DOHH2 (cell line): ENCODE measurements around the gene USP13.

Source experiments
- H3F3A ChIP-seq: fragments of 200-600 bp; sonication (generic), shearing (Covaris generic); 2 replicates; pipeline ENCODE4 v1.6.0; 2016; ENCODE audit warnings: antibody characterized with exemption, mild to moderate bottlenecking; ENCODE audit not compliant: control insufficient read depth, insufficient read depth
- H3K27ac ChIP-seq: fragments of 200-600 bp; sonication (generic); 2 replicates; pipeline ENCODE4 v1.5.1; 2014; ENCODE audit warnings: low read depth, mild to moderate bottlenecking, low read length, moderate library complexity
- H3K27me3 ChIP-seq: fragments of 200-600 bp; sonication (generic); 2 replicates; pipeline ENCODE4 v1.6.1; 2014; ENCODE audit warnings: mild to moderate bottlenecking, low read length, mixed read lengths; ENCODE audit not compliant: control insufficient read depth
- H3K36me3 ChIP-seq: fragments of 200-600 bp; sonication (generic); 2 replicates; pipeline ENCODE4 v1.6.1; 2014; ENCODE audit warnings: mild to moderate bottlenecking, low read length, moderate library complexity, mixed read lengths; ENCODE audit not compliant: control insufficient read depth
- H3K4me1 ChIP-seq: fragments of 200-600 bp; sonication (generic); 2 replicates; pipeline ENCODE4 v1.6.1; 2014; ENCODE audit warnings: mild to moderate bottlenecking, low read length, mixed read lengths; ENCODE audit not compliant: control insufficient read depth
- H3K4me2 ChIP-seq: fragments of 200-600 bp; sonication (generic); 2 replicates; pipeline ENCODE4 v1.6.0; 2014; ENCODE audit warnings: mild to moderate bottlenecking, low read length, moderate library complexity
- H3K4me3 ChIP-seq: fragments of 200-600 bp; sonication (generic); 2 replicates; pipeline ENCODE4 v1.5.1; 2014; ENCODE audit warnings: mild to moderate bottlenecking, low read length, mixed read lengths
- H3K79me2 ChIP-seq: fragments of 200-600 bp; sonication (generic); 2 replicates; pipeline ENCODE4 v1.6.1; 2014; ENCODE audit warnings: mild to moderate bottlenecking, low read length, mixed read lengths; ENCODE audit not compliant: control insufficient read depth
- H3K9me2 ChIP-seq: fragments of 200-600 bp; sonication (generic); replicated peaks from 2 replicates; pipeline ENCODE4 v1.6.1; 2014; ENCODE audit warnings: mild to moderate bottlenecking, low read length, mixed read lengths; ENCODE audit not compliant: control insufficient read depth
- H3K9me3 ChIP-seq: fragments of 200-600 bp; sonication (generic); 2 replicates; pipeline ENCODE4 v1.6.1; 2014; ENCODE audit warnings: antibody characterized with exemption, low read length, mixed read lengths; ENCODE audit not compliant: control insufficient read depth, insufficient read depth
- H4K20me1 ChIP-seq: fragments of 200-600 bp; sonication (generic); 2 replicates; pipeline ENCODE4 v1.6.0; 2014; ENCODE audit warnings: low read depth, mild to moderate bottlenecking, antibody characterized with exemption, low read length, moderate library complexity; ENCODE audit not compliant: control insufficient read depth, insufficient read depth
- EZH2phosphoT487 ChIP-seq: fragments of 200-600 bp; sonication (generic); IDR thresholded peaks from 2 replicates; pipeline ENCODE4 v1.6.1; 2017; ENCODE audit warnings: borderline replicate concordance, mild to moderate bottlenecking, antibody characterized with exemption, low read length, moderate library complexity, mixed read lengths
- TF ChIP-seq, protein P1 (sequence below): fragments of 200-600 bp; sonication (generic); IDR thresholded peaks from one replicate; pipeline ENCODE4 v1.5.1; 2014; ENCODE audit warnings: antibody characterized with exemption, mild to moderate bottlenecking, low read depth, low read length; ENCODE audit not compliant: poor library complexity, severe bottlenecking

Gene USP13

DNA sequence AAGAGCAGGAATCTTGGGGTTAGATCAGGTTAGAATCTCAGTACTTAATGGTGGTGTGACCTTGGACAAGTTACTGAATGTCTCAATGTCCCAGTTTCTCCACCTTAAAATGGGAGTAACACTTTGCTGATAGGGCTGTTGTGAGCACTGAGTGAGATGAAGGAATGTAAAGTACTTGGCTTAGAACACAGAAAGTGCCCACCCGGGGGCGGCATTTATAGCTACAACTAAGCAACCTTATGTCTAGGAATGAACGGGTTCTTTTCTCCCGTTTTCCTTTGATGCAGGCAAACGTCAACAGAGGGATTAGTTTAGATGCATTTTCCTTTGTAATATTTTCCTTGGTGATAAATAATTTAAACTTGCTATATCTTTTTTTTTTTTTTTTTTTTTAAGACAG is 176.6 kb downstream of the USP13 start:
- Histone ChIP-seq H3K79me2 (no peaks in the 10 kb centered on the region), H3K4me2 (no peak overlapping the region), H3K36me3 (no peaks in the 10 kb centered on the region), H3K27me3 (peaks cover 3% of the 10 kb centered on the region; the same call in 1 of the 2 replicates), H3K27ac (no peak overlapping the region), H3K9me2 (no peaks in the 10 kb centered on the region), H3K4me3 (no peak overlapping the region), H3F3A (no peaks in the 10 kb centered on the region), H3K4me1 (no peaks in the 10 kb centered on the region), H4K20me1 (no peaks in the 10 kb centered on the region), H3K9me3 (no peaks in the 10 kb centered on the region)
- TF ChIP-seq, protein P1, sequence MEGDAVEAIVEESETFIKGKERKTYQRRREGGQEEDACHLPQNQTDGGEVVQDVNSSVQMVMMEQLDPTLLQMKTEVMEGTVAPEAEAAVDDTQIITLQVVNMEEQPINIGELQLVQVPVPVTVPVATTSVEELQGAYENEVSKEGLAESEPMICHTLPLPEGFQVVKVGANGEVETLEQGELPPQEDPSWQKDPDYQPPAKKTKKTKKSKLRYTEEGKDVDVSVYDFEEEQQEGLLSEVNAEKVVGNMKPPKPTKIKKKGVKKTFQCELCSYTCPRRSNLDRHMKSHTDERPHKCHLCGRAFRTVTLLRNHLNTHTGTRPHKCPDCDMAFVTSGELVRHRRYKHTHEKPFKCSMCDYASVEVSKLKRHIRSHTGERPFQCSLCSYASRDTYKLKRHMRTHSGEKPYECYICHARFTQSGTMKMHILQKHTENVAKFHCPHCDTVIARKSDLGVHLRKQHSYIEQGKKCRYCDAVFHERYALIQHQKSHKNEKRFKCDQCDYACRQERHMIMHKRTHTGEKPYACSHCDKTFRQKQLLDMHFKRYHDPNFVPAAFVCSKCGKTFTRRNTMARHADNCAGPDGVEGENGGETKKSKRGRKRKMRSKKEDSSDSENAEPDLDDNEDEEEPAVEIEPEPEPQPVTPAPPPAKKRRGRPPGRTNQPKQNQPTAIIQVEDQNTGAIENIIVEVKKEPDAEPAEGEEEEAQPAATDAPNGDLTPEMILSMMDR, result no peak
- TF ChIP-seq EZH2phosphoT487, result no peak

- H3K9me3 ChIP-seq, result no peaks in the 10 kb centered on the region
- H3K4me1 ChIP-seq, result no peaks in the 10 kb centered on the region
- H3K4me2 ChIP-seq, result no peak overlapping the region
- H3K27ac ChIP-seq, result no peak overlapping the region
- H3F3A ChIP-seq, result no peaks in the 10 kb centered on the region
- no peak overlapping the region for H3K4me3 ChIP-seq
- H4K20me1 ChIP-seq, result no peaks in the 10 kb centered on the region
- H3K27me3 ChIP-seq, result no peaks in the 10 kb centered on the region; the same call in 1 of the 2 replicates
- no peaks in the 10 kb centered on the region for H3K79me2 ChIP-seq
- H3K36me3 ChIP-seq, result no peaks in the 10 kb centered on the region
- no peak for TF ChIP-seq EZH2phosphoT487
- TF ChIP-seq, protein P1, result no peak
- H3K9me2 ChIP-seq, result no peaks in the 10 kb centered on the region
Observed at GRCh38 chr3:179832333-179832854, 179.6 kb downstream of the USP13 start.

DNA sequence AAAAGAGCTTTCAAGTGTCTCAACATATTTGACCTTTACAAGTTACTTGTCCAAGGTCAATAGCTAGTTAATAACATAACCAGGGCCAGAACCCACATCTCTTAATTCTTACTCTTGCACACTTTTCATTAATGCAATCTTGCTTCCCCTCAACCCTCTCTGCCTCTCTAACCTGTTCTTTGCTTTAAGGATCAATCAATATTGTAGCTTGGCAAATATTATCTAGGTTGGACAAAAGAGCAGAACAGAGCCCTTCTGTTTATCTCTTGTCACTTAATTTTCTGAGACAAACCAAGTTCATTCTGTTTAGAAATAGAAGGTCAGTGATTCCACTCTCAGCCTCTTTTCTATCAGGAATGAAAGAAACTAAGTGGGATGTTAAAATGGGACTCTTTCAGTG is 180.5 kb downstream of the USP13 start:
- Histone ChIP-seq H3K4me3 (no peak overlapping the region), H3K27ac (no peak overlapping the region), H3K4me1 (no peaks in the 10 kb centered on the region), H4K20me1 (no peaks in the 10 kb centered on the region), H3F3A (no peaks in the 10 kb centered on the region), H3K36me3 (no peaks in the 10 kb centered on the region), H3K79me2 (no peaks in the 10 kb centered on the region), H3K9me2 (no peaks in the 10 kb centered on the region), H3K4me2 (no peak overlapping the region), H3K9me3 (no peaks in the 10 kb centered on the region), H3K27me3 (no peaks in the 10 kb centered on the region)
- TF ChIP-seq EZH2phosphoT487, result no peak
- TF ChIP-seq, protein P1, result no peak
